Measurements from ENCODE around the gene SPATS1.
A peak's percentile ranks its signal among the peaks of the same experiment; 100 is the strongest.

Gene SPATS1

GRCh38 chr6:44388135-44388487, 45.7 kb downstream of the SPATS1 start:
- peak overlapping the region; percentile 69 for H3K4me3 ChIP-seq (ENCODE audit: low read depth, low read length)
- no peak for TF ChIP-seq CTCF (IDR thresholded peaks at IDR 0.05; ENCODE audit: borderline replicate concordance, insufficient read depth, low read depth, low read length)

GRCh38 chr6:44388887-44389286, 46.4 kb downstream of the SPATS1 start:
- H3K4me3 ChIP-seq (ENCODE audit: low read depth, low read length) = no peak overlapping the region
- no peak for TF ChIP-seq CTCF (IDR thresholded peaks at IDR 0.05; ENCODE audit: borderline replicate concordance, insufficient read depth, low read depth, low read length)

GRCh38 chr6:44390158-44390683, 47.8 kb downstream of the SPATS1 start:
- TF ChIP-seq CTCF (IDR thresholded peaks at IDR 0.05; ENCODE audit: borderline replicate concordance, insufficient read depth, low read depth, low read length) = no peak
- H3K4me3 ChIP-seq (ENCODE audit: low read depth, low read length) = no peak overlapping the region
